ENCODE measurements around the gene MN1. TPM values are rescaled to one million over a fixed set of nuclear protein-coding genes. Genes with fewer than 3 reads are reported as not detected.

Gene MN1
- total and polyA plus RNA-seq, 2 of the 8 experiments (the other 6 are each of a cell fraction or from before 2014, with no cell fraction given), result 3.1 to 4.9 TPM

- TF ChIP-seq, protein P1, sequence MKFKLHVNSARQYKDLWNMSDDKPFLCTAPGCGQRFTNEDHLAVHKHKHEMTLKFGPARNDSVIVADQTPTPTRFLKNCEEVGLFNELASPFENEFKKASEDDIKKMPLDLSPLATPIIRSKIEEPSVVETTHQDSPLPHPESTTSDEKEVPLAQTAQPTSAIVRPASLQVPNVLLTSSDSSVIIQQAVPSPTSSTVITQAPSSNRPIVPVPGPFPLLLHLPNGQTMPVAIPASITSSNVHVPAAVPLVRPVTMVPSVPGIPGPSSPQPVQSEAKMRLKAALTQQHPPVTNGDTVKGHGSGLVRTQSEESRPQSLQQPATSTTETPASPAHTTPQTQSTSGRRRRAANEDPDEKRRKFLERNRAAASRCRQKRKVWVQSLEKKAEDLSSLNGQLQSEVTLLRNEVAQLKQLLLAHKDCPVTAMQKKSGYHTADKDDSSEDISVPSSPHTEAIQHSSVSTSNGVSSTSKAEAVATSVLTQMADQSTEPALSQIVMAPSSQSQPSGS (IDR thresholded peaks at IDR 0.05; ENCODE audit: low read length), result no peak
- TF ChIP-seq, protein P2, sequence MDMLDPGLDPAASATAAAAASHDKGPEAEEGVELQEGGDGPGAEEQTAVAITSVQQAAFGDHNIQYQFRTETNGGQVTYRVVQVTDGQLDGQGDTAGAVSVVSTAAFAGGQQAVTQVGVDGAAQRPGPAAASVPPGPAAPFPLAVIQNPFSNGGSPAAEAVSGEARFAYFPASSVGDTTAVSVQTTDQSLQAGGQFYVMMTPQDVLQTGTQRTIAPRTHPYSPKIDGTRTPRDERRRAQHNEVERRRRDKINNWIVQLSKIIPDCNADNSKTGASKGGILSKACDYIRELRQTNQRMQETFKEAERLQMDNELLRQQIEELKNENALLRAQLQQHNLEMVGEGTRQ (IDR thresholded peaks at IDR 0.05; ENCODE audit: low read length), result no peak
- TF ChIP-seq JUN (IDR thresholded peaks at IDR 0.05; ENCODE audit: low read depth, low read length) (no peak), NANOG (IDR thresholded peaks at IDR 0.05; ENCODE audit: insufficient read depth, low read depth, low read length, poor library complexity, severe bottlenecking) (no peak), CBX8 (IDR thresholded peaks at IDR 0.05; ENCODE audit: borderline replicate concordance, low read depth, low read length) (no peak), ZNF274 (IDR thresholded peaks at IDR 0.05; ENCODE audit: borderline replicate concordance, extremely low read depth, low read length) (no peak), EZH2 (IDR thresholded peaks at IDR 0.05; ENCODE audit: low read depth, low read length, severe bottlenecking) (no peak), RXRA (IDR thresholded peaks at IDR 0.05; ENCODE audit: insufficient read depth, low read depth, low read length) (no peak), BCL11A (IDR thresholded peaks at IDR 0.05; ENCODE audit: low read depth in 2 of 2, low read length in 2 of 2) (no peak)
Measured at GRCh38 chr22:27709919-27710675, 91.5 kb downstream of the MN1 start (continued).
